IMR-90 (cell line): ENCODE data around the gene SLC22A14. TPM values are rescaled to one million over a fixed set of nuclear protein-coding genes. Genes with fewer than 3 reads are reported as not detected.

Experiments used
- ATAC-seq: fragments of 200-7000 bp; cut with Tn5 transposase; 2 replicates; pipeline ENCODE4 v1.9.1; 2020; ENCODE audit warnings: low read depth, mild to moderate bottlenecking, moderate library complexity
- BruUV-seq: library from RNA; stranded (reverse); fragments of 400-500 nt; replicated peaks from 2 replicates; lab custom pipeline; 2021; lab: Mats Ljungman, UMichigan
- CTCF ChIA-PET: fragments of 300-600 bp; formaldehyde crosslinking; extraction: SDS; loops from one replicate; lab custom pipeline; 2021; ENCODE audit warnings: antibody characterized with exemption; lab: Yijun Ruan, JAX
- POLR2A ChIA-PET: fragments of 300-600 bp; sonication (Branson Sonifier 250); formaldehyde crosslinking; loops from one replicate; lab custom pipeline; 2022; ENCODE audit warnings: antibody characterized with exemption; ENCODE audit not compliant: unreplicated experiment; lab: Charles Lee
- DNase-seq: peaks from one replicate; pipeline ENCODE4 v3.0.0; 2013
- H2AFZ ChIP-seq: replicated peaks from 2 replicates; pipeline ENCODE3; 2013; ENCODE audit warnings: low read length, mild to moderate bottlenecking; ENCODE audit not compliant: poor library complexity
- H2AK5ac ChIP-seq: 2 replicates; pipeline ENCODE4 v1.6.1; 2013; ENCODE audit warnings: low read depth, low read length, inconsistent platforms
- H2AK9ac ChIP-seq: replicated peaks from 2 replicates; pipeline ENCODE3; 2013; ENCODE audit warnings: mild to moderate bottlenecking, low read depth, low read length, moderate library complexity; ENCODE audit not compliant: poor library complexity
- H2BK120ac ChIP-seq: 2 replicates; pipeline ENCODE4 v1.6.1; 2013; ENCODE audit warnings: low read depth, low read length, inconsistent platforms
- H2BK15ac ChIP-seq: 3 replicates; pipeline ENCODE4 v1.6.1; 2013; ENCODE audit warnings: low read depth, low read length, inconsistent platforms
- H2BK20ac ChIP-seq: 2 replicates; pipeline ENCODE4 v1.6.1; 2013; ENCODE audit warnings: low read depth, mild to moderate bottlenecking, inconsistent platforms, low read length, moderate library complexity
- H2BK5ac ChIP-seq: 2 replicates; pipeline ENCODE4 v1.6.1; 2013; ENCODE audit warnings: mild to moderate bottlenecking, low read depth, low read length, inconsistent platforms; ENCODE audit not compliant: poor library complexity, severe bottlenecking
- H3K14ac ChIP-seq: replicated peaks from 2 replicates; pipeline ENCODE4 v1.6.1; 2013; ENCODE audit warnings: low read depth, low read length, inconsistent platforms
- H3K18ac ChIP-seq: 2 replicates; pipeline ENCODE4 v1.6.1; 2013; ENCODE audit warnings: low read depth, low read length, control low read depth
- H3K23ac ChIP-seq: 2 replicates; pipeline ENCODE4 v1.6.1; 2013; ENCODE audit warnings: low read depth, low read length, inconsistent platforms
- H3K27ac ChIP-seq: 2 replicates; pipeline ENCODE4 v1.5.1; 2013; ENCODE audit warnings: mild to moderate bottlenecking, control low read depth, low read length; ENCODE audit not compliant: insufficient read depth
- H3K27me3 ChIP-seq: 2 replicates; pipeline ENCODE4 v1.6.1; 2013; ENCODE audit warnings: low read length; ENCODE audit not compliant: control insufficient read depth, insufficient read depth
- H3K36me3 ChIP-seq: 2 replicates; pipeline ENCODE4 v1.6.1; 2013; ENCODE audit warnings: low read length, mixed read lengths; ENCODE audit not compliant: control insufficient read depth, insufficient read depth
- H3K4ac ChIP-seq: 2 replicates; pipeline ENCODE4 v1.6.1; 2013; ENCODE audit warnings: low read depth, low read length, inconsistent platforms
- H3K4me1 ChIP-seq: 2 replicates; pipeline ENCODE4 v1.6.1; 2013; ENCODE audit warnings: low read length, mixed read lengths; ENCODE audit not compliant: control insufficient read depth, insufficient read depth
- H3K4me2 ChIP-seq: 2 replicates; pipeline ENCODE4 v1.6.1; 2013; ENCODE audit warnings: low read depth, mild to moderate bottlenecking, control low read depth, low read length, moderate library complexity
- H3K4me3 ChIP-seq: 2 replicates; pipeline ENCODE4 v1.5.1; 2013; ENCODE audit warnings: low read depth, mild to moderate bottlenecking, control low read depth, low read length, moderate library complexity; ENCODE audit not compliant: insufficient read depth
- H3K56ac ChIP-seq: 2 replicates; pipeline ENCODE4 v1.6.1; 2013; ENCODE audit warnings: low read length, inconsistent platforms; ENCODE audit not compliant: insufficient read depth; ENCODE audit errors: extremely low read depth
- H3K79me1 ChIP-seq, 2 experiments: 2 replicates each; pipeline ENCODE4 v1.6.1; 2013; ENCODE audit warnings: low read length in 2 of 2, inconsistent platforms in 1 of 2, low read depth in 1 of 2
- H3K9ac ChIP-seq: 2 replicates; pipeline ENCODE4 v1.6.1; 2013; ENCODE audit warnings: low read depth, low read length, control low read depth
- H3K9me1 ChIP-seq: 2 replicates; pipeline ENCODE4 v1.6.1; 2013; ENCODE audit warnings: low read length, inconsistent platforms; ENCODE audit not compliant: insufficient read depth
- H3K9me3 ChIP-seq: 2 replicates; pipeline ENCODE4 v1.6.1; 2013; ENCODE audit warnings: low read length; ENCODE audit not compliant: control insufficient read depth, insufficient read depth
- H4K20me1 ChIP-seq: 2 replicates; pipeline ENCODE4 v1.6.1; 2013; ENCODE audit warnings: low read length, inconsistent platforms; ENCODE audit not compliant: insufficient read depth
- H4K5ac ChIP-seq: 2 replicates; pipeline ENCODE4 v1.6.1; 2013; ENCODE audit warnings: mild to moderate bottlenecking, low read depth, low read length, control low read depth
- H4K8ac ChIP-seq, 2 experiments: 2 replicates each; pipeline ENCODE4 v1.6.1; 2013; ENCODE audit warnings: low read depth in 2 of 2, low read length in 2 of 2, control low read depth in 1 of 2, inconsistent platforms in 1 of 2
- H4K91ac ChIP-seq: 2 replicates; pipeline ENCODE4 v1.6.1; 2013; ENCODE audit warnings: low read depth, low read length, inconsistent platforms; ENCODE audit not compliant: insufficient read depth
- CTCF ChIP-seq: conservative IDR thresholded peaks from 2 replicates; pipeline ENCODE4 v1.5.1; 2012; ENCODE audit warnings: mild to moderate bottlenecking, low read depth, low read length, improper control_type of control experiment
- NFE2L2 ChIP-seq: fragments of 150-350 bp; IDR thresholded peaks from 2 replicates; pipeline ENCODE4 v1.6.1; 2016; ENCODE audit warnings: low read depth, mild to moderate bottlenecking, low read length
- WGBS, 2 experiments: methylation state at CpG; one replicate each; pipeline versions ENCODE4 v1.1.5 to v1.1.7; 2013; ENCODE audit warnings: missing lambda C conversion rate in 2 of 2; ENCODE audit not compliant: insufficient read length in 1 of 2; ENCODE audit errors: extremely low coverage in 2 of 2; 5-methylcytosine and 5-hydroxymethylcytosine counted together
- dilution Hi-C: fragments of 300-500 bp; cut with HindIII; formaldehyde crosslinking; loops from one replicate; pipeline ENCODE4 v1.14.3; 2018; ENCODE audit warnings: low sequenced_read_pairs; ENCODE audit not compliant: unreplicated experiment
- in situ Hi-C: fragments of 300-500 bp; cut with MboI; formaldehyde crosslinking; loops from 3 replicates; pipeline ENCODE4 v1.14.3; 2019; ENCODE audit warnings: low sequenced_read_pairs, inconsistent platforms, mixed read lengths
- intact Hi-C: fragments of 100-400 bp; cut with micrococcal nuclease; formaldehyde crosslinking; loops from 2 replicates; pipeline ENCODE4 v1.10.0; 2022
- polyA plus RNA-seq, 3 experiments: library from polyadenylated mRNA; depleted of rRNA; stranded (reverse); fragments of >200 nt; gene quantifications; 2 replicates each; pipeline ENCODE4 v1.2.3, GENCODE V29; 2012; ENCODE audit warnings: low replicate concordance in 1 of 3
- total RNA-seq: library from RNA; depleted of rRNA; stranded (reverse); fragments of >200 nt; gene quantifications from 2 replicates; pipeline ENCODE4 v1.2.3, GENCODE V29; 2012

SLC22A14 gene
- total and polyA plus RNA-seq, 2 of the 4 experiments (the other 2 are of a cell fraction) = under 0.01 to 0.07 TPM

- no peaks in the 10 kb centered on the region for H3K4me1 ChIP-seq
- H4K8ac ChIP-seq = no peak overlapping the region
- H2AFZ ChIP-seq = no peak overlapping the region
- CTCF ChIA-PET = interaction anchor here (0.5 to 1.2 kb wide), 2 partner anchors 227 to 299 kb away, joined by 3 to 4 read pairs; no protein-coding TSS in a partner anchor
- no peaks in the 10 kb centered on the region for H4K20me1 ChIP-seq
- H3K79me1 ChIP-seq = peaks cover 6 to 16% of the 10 kb centered on the region in 2 experiments; a peak in 3 of 4 replicates
- H3K9me1 ChIP-seq = peaks cover 7% of the 10 kb centered on the region; the same call in 1 of the 2 replicates
- POLR2A ChIA-PET = no interaction called here
- 0 out of 2 replicates have a peak, but pooled peaks have one; percentile 8 for TF ChIP-seq CTCF
- no peak for TF ChIP-seq NFE2L2
- H3K27ac ChIP-seq = no peak overlapping the region
- no peak overlapping the region for H2AK5ac ChIP-seq
- H4K91ac ChIP-seq = no peak overlapping the region
- H2BK15ac ChIP-seq = no peak overlapping the region
- H3K56ac ChIP-seq = no peak overlapping the region
- no peak overlapping the region for H2AK9ac ChIP-seq
- no peaks in the 10 kb centered on the region for H3K36me3 ChIP-seq
- H2BK20ac ChIP-seq = no peak overlapping the region
- H3K4me2 ChIP-seq = no peak overlapping the region
- 80% methylated on average over 1 of the region's 3 CpGs; no CpG with 5 or more reads in 1 of the 2 experiments for WGBS, 2 experiments
- no peak overlapping the region for H3K4ac ChIP-seq
- peaks cover 6% of the 10 kb centered on the region for H3K27me3 ChIP-seq
- no peak for ATAC-seq
- no peak overlapping the region for H2BK5ac ChIP-seq
- in situ Hi-C loops = loop anchor here (10.0 kb wide), 1 partner anchor 219 kb away; no protein-coding TSS in a partner anchor
- dilution Hi-C loops = no loop called here
- H4K5ac ChIP-seq = no peak overlapping the region
- no peak overlapping the region for H3K18ac ChIP-seq
- H3K14ac ChIP-seq = no peak overlapping the region
- H3K4me3 ChIP-seq = no peak overlapping the region
- no peak overlapping the region for H3K9ac ChIP-seq
- no peak for DNase-seq
- intact Hi-C loops = no loop called here
- H3K9me3 ChIP-seq = no peaks in the 10 kb centered on the region
- no peak overlapping the region for H2BK120ac ChIP-seq
- no TSS peak for BruUV-seq
- no peak overlapping the region for H3K23ac ChIP-seq
Observed at GRCh38 chr3:38343797-38344594, 61.9 kb downstream of the SLC22A14 start.
